ENCODE data around the gene CD47.

CD47 gene

DNA sequence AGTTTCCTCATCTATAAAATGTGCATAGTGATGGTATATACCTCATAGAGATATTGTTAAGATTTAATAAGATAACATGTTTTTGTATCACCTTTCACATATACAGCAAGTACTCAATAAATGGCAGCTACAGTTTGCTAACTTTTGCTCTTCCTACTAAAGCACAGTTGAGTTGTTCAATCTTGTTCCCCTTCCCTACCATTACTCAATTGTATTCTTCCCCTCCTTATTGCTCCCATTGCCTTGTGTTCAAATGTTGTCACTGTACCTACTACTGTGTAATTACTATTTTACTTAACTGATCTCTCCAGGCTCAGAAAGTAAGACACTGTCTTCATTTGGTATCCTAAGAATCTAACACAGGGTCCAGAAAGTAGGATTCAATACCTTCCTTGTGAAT lies 5.5 kb downstream of the CD47 start:
- no peak overlapping the region for H3K4me3 ChIP-seq (ENCODE audit: low read depth, low read length)
- TF ChIP-seq, protein P1, sequence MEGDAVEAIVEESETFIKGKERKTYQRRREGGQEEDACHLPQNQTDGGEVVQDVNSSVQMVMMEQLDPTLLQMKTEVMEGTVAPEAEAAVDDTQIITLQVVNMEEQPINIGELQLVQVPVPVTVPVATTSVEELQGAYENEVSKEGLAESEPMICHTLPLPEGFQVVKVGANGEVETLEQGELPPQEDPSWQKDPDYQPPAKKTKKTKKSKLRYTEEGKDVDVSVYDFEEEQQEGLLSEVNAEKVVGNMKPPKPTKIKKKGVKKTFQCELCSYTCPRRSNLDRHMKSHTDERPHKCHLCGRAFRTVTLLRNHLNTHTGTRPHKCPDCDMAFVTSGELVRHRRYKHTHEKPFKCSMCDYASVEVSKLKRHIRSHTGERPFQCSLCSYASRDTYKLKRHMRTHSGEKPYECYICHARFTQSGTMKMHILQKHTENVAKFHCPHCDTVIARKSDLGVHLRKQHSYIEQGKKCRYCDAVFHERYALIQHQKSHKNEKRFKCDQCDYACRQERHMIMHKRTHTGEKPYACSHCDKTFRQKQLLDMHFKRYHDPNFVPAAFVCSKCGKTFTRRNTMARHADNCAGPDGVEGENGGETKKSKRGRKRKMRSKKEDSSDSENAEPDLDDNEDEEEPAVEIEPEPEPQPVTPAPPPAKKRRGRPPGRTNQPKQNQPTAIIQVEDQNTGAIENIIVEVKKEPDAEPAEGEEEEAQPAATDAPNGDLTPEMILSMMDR (IDR thresholded peaks at IDR 0.05; ENCODE audit: low read depth, low read length) = no peak

DNA sequence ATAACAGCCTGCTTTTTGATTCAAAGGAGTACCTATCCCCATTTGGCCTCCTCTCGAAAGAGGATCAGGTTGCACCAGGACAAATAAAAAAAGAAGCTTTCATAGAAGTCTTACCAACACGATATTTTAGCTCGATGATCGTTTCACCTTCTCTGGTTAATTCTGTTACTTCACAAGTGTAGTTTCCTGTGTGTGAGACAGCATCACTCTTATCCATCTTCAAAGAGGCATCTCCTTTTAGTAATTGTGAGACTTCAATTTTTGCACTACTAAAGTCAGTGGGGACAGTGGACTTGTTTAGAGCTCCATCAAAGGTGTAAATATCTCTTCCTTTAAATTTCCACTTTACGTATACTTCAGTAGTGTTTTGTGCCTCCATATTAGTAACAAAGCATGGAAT lies 11.0 kb downstream of the CD47 start:
- no peak overlapping the region for H3K4me3 ChIP-seq (ENCODE audit: low read depth, low read length)
- TF ChIP-seq, protein P1 (IDR thresholded peaks at IDR 0.05; ENCODE audit: low read depth, low read length) = no peak

DNA sequence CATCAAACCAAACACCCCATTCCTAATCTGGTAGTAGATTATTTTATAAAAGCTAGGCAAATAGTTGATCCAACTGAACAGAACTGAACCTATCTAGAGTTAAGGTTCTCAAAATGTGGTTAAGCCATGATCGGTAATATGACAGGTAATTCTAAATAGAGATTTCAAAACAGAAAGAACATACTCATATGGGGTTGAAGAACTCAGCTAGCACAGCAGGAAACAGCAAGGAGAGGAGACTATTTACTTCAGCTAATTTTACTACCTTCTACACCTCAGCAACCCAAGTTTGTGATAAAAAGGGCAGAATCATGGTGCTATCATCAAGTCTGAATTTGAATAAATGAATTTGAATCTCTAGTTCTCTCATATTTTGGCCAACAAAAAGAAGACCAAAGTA lies 11.8 kb downstream of the CD47 start:
- TF ChIP-seq, protein P1 (IDR thresholded peaks at IDR 0.05; ENCODE audit: low read depth, low read length) = no peak

DNA sequence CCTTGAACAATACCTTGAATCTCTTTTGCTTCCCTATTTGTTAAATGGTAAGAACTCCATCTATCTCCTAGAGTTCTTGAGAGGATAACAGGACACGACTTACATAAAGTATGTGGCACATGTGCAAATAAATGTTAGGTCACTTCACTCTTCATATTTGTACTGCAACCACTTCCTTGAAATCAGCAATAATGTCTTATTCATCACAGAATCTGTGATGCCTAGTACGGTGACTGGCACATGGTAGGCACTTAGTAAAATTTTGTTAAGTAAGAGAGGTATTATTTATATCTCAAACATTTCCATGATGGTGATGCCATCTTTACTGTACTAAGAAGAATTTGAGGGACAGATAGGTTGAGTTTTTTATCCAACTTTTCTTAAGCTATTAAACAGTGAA lies 14.3 kb downstream of the CD47 start:
- TF ChIP-seq, protein P1 (IDR thresholded peaks at IDR 0.05; ENCODE audit: low read depth, low read length) = no peak
- no peak overlapping the region for H3K4me3 ChIP-seq (ENCODE audit: low read depth, low read length)

More for the DNA sequence above, 11.8 kb downstream of the CD47 start:
- H3K4me3 ChIP-seq (ENCODE audit: low read depth, low read length) = no peak overlapping the region

DNA sequence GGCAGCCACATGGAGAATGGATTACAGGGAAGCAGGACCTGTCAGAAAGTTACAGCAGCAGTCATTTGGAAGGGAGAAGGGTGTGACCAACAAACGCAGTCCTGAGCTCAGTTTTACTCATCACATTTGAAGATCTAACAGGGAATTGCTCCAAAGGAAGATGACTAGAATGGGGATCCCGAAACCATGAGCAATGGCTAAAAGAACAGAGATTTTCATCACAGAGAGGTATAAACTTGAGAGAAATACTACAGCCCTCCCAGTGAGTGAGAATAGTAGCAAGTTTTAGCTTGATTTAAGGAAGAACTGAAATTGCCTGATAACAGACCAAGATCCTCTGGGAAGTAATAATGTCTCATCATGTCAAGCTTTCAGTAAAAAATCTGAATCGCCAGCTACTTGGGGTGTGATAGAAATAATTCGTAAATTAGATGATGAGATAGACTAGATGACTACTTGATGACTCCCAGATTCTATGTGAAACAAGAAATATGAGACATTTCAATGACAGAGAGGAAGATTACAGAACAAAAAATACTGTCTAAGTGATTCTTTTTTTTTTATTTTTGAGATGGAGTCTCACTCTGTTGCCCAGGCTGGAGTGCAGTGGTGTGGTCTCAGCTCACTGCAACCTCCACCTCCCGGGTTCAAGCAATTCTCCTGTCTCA lies 16.9 kb downstream of the CD47 start:
- TF ChIP-seq, protein P1 (IDR thresholded peaks at IDR 0.05; ENCODE audit: low read depth, low read length) = no peak
- H3K4me3 ChIP-seq (ENCODE audit: low read depth, low read length) = no peak overlapping the region

DNA sequence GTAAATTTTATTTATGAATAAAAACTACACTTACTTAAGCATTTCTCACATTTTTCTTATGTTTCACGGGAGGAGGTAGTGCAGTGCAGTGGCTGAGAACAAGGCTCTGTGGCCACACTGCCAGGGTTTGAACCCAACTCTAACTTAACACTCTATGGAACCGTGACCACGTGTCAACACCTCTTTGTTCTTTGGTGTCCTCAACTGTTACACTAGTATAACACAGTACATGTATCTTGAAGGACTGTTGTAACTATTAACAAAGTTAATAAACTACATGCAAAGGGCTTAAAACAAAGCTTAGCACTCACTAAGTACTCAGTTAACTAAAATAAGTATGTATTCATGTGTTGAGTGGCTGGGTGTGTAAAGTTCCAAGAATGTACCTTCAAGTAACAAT lies 19.5 kb downstream of the CD47 start:
- no peak overlapping the region for H3K4me3 ChIP-seq (ENCODE audit: low read depth, low read length)
- TF ChIP-seq, protein P1 (IDR thresholded peaks at IDR 0.05; ENCODE audit: low read depth, low read length) = no peak

DNA sequence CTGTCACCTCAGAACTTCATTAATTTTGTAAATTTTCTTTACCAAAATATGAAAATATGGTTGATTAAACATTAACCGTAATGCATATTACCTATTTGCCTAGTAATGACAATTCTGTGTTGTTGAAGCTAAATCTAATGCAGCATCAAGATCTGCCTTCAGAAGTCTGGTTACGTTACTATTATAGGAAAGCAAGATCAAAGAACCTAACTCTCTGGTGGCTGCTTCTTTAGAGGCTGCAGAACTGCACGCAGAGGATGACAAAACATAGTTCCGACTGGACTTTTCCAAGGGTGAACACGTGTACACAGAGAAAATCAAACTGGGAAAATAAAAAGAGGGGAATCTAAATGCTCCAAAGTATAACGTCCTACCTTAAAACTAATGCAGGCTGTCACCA lies 20.5 kb downstream of the CD47 start:
- TF ChIP-seq, protein P1 (IDR thresholded peaks at IDR 0.05; ENCODE audit: low read depth, low read length) = no peak
- H3K4me3 ChIP-seq (ENCODE audit: low read depth, low read length) = no peak overlapping the region
